Mucosa of stomach (tissue), 1 donor: ENCODE results near the gene TRIM34.
A peak's percentile ranks its signal among the peaks of the same experiment; 100 is the strongest.
"Not testable (repeated sequence)": the region's sequence is repeated elsewhere in the genome, so short reads cannot be mapped to it uniquely, and the experiment has no call there.

Experiments used
- H3K27me3 ChIP-seq: one replicate; pipeline ENCODE4 v1.7.0; 2013; ENCODE audit warnings: mild to moderate bottlenecking, low read length; ENCODE audit not compliant: control insufficient read depth, insufficient read depth
- H3K36me3 ChIP-seq: one replicate; pipeline ENCODE4 v1.7.0; 2013; ENCODE audit warnings: low read length; ENCODE audit not compliant: control insufficient read depth, insufficient read depth
- H3K4me1 ChIP-seq: one replicate; pipeline ENCODE4 v1.7.0; 2013; ENCODE audit warnings: mild to moderate bottlenecking, low read length; ENCODE audit not compliant: control insufficient read depth, insufficient read depth
- H3K4me3 ChIP-seq: one replicate; pipeline ENCODE4 v1.7.0; 2013; ENCODE audit warnings: low read length
- H3K9ac ChIP-seq: one replicate; pipeline ENCODE4 v1.7.0; 2013; ENCODE audit warnings: mild to moderate bottlenecking, low read length, moderate library complexity
- H3K9me3 ChIP-seq: one replicate; pipeline ENCODE4 v1.7.0; 2013; ENCODE audit warnings: mild to moderate bottlenecking, low read length, moderate library complexity; ENCODE audit not compliant: control insufficient read depth
- donor health status: Pancreatic carcinoma.

TRIM34 gene

DNA sequence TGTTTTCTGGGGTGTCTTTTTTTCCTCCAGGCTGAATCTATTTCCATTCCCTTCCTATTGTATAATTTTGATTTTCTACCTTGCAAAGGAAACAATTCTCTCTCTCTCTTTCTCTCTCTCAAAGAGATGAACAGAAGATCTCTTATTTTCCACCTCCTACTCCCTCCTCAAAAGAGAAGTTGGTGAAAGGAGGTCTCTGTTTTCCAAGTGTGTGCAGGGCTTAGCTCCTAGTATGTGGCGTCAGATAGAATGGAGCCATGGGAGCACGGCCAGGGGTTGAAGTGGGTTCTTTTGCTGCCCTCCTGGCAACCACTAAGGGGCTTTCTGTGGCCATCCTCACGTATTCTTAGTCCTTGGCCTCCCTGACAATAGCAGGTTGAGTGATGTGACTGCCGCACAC lies 480 bp downstream of the TRIM34 start:
- H3K36me3 ChIP-seq: no peaks in the 10 kb centered on the region

DNA sequence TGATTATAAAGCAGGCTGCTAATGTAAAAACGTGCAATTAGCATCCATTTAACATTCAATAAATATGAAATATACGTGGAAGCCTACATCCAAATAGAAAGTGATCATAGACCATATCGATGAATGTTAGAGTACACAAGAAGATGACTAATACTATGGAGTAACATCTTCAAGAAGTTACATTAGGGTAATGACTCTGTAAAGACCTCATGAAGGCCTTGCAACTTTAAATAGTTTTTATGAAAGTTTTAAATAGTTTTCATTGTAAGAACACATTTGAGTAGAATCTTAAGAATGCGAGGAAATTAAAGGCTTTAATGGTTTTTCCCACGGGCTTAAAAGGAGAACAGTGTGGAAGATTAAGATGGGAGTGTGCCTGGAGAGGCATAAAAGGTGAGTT lies 1.4 kb downstream of the TRIM34 start:
- Histone ChIP-seq H3K4me3 (no peak overlapping the region), H3K9me3 (no peaks in the 10 kb centered on the region), H3K4me1 (peaks cover 16% of the 10 kb centered on the region), H3K9ac (no peak overlapping the region), H3K36me3 (no peaks in the 10 kb centered on the region), H3K27me3 (no peaks in the 10 kb centered on the region)

More for the DNA sequence above, 480 bp downstream of the TRIM34 start:
- peak overlapping the region; percentile 81 for H3K9ac ChIP-seq
- H3K27me3 ChIP-seq: no peaks in the 10 kb centered on the region
- H3K9me3 ChIP-seq: no peaks in the 10 kb centered on the region
- H3K4me3 ChIP-seq: peak overlapping the region; percentile 47
- peaks cover 23% of the 10 kb centered on the region for H3K4me1 ChIP-seq

DNA sequence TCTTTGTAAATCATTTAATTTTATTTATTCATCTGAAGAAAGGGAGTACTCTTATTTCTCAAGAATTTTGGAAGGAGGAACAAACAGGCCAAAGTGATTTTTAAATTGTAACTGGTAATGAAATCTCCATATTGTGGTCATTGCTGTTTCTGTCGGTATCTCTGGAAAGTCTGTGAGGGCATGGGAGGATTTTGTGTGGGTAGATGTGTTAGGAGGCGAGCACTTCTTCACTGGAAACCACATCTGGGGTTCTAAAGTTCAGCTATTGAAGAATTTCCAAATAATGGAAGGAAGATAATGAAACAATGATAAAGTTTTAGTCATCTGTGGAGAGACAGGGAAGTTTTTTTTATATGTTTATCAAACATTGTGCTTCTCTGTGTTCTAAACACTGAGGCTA lies 6.6 kb downstream of the TRIM34 start:
- Histone ChIP-seq H3K9me3 (no peaks in the 10 kb centered on the region), H3K27me3 (no peaks in the 10 kb centered on the region), H3K9ac (no peak overlapping the region), H3K4me1 (no peaks in the 10 kb centered on the region), H3K4me3 (no peak overlapping the region), H3K36me3 (no peaks in the 10 kb centered on the region)

DNA sequence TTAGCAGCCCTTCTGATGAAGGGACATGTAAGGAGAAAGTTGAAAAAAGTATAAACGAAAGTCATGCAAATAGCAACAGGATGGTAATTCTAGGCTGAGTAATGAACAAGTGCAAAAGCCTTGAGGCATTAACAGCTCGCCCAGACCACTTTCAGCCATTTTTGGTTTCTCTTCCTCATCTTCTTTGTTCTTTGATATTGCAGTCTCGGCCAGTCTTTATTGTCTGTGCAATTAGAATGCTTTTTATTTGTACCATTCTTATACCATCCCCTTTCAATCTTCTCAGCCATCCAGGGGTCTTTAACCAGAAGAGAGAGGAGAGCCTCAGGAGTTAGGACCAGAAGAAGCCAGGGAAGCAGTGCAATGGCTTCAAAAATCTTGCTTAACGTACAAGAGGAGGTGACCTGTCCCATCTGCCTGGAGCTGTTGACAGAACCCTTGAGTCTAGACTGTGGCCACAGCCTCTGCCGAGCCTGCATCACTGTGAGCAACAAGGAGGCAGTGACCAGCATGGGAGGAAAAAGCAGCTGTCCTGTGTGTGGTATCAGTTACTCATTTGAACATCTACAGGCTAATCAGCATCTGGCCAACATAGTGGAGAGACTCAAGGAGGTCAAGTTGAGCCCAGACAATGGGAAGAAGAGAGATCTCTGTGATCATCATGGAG lies 7.3 kb downstream of the TRIM34 start:
- Histone ChIP-seq H3K9ac (no peak overlapping the region), H3K36me3 (no peaks in the 10 kb centered on the region), H3K4me3 (no peak overlapping the region), H3K4me1 (no peaks in the 10 kb centered on the region), H3K27me3 (no peaks in the 10 kb centered on the region), H3K9me3 (no peaks in the 10 kb centered on the region)

DNA sequence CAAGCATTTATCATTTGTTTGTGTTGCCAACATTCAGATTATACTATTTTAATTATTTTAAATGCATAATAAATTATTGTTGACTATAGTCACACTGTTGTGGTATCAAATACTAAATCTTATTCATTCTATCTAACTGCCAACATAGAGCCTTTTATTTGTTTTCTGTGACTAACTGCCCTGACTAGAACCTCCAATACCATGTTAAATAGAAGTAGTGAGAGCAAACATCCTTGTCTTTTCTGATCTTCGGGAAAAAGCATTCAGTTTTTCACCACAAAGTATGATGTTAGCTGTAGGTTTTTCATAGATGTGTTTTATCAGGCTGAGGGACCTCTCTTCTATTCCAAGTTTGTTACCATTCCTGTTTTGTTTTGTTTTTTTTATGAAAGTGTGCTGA lies 15.2 kb downstream of the TRIM34 start:
- Histone ChIP-seq H3K4me1 (no peaks in the 10 kb centered on the region), H3K36me3 (peaks cover 3% of the 10 kb centered on the region), H3K9ac (no peak overlapping the region), H3K9me3 (no peaks in the 10 kb centered on the region), H3K4me3 (no peak overlapping the region), H3K27me3 (no peaks in the 10 kb centered on the region)

DNA sequence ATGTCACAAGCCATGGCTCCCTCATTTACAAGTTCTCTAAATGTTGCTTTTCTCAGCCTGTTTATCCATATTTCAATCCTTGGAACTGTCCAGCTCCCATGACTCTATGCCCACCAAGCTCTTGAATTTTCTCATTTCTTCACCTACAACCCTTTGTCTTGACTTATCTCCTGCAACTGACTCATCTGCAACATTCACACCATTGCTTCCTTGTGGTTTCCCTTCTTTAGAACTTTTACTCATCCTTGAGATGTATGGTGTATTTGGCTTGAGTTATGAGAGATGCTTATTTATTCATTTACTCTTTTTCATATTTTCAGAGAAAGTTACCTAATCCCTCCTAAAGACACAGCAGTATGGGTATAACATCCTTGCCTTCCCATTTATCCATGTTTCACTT lies 18.8 kb downstream of the TRIM34 start:
- no peak overlapping the region for H3K4me3 ChIP-seq

DNA sequence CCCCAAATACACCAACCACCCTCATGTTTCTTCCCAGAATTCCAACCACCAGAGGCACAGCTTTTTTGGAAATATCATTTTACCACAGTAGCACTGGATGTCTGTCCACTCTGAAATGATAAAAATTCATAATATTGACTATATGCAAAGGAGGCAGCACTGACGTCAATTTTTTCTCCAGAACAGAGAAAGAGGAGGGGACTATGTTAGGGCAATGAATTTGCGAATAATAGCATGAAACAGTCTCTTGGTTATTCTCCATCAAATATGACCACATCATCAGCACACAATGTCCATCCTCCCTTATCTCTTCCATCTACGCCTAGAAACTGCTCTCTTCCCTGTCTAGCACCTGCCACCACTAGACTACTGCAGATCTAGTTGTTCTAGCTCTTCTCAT lies 21.3 kb downstream of the TRIM34 start:
- Histone ChIP-seq H3K9me3 (no peaks in the 10 kb centered on the region), H3K4me1 (no peaks in the 10 kb centered on the region), H3K36me3 (peaks cover 3% of the 10 kb centered on the region), H3K9ac (no peak overlapping the region), H3K4me3 (no peak overlapping the region), H3K27me3 (no peaks in the 10 kb centered on the region)

More for the DNA sequence above, 18.8 kb downstream of the TRIM34 start:
- Histone ChIP-seq H3K4me1 (no peaks in the 10 kb centered on the region), H3K9me3 (no peaks in the 10 kb centered on the region), H3K27me3 (no peaks in the 10 kb centered on the region), H3K9ac (no peak overlapping the region), H3K36me3 (peaks cover 3% of the 10 kb centered on the region)

DNA sequence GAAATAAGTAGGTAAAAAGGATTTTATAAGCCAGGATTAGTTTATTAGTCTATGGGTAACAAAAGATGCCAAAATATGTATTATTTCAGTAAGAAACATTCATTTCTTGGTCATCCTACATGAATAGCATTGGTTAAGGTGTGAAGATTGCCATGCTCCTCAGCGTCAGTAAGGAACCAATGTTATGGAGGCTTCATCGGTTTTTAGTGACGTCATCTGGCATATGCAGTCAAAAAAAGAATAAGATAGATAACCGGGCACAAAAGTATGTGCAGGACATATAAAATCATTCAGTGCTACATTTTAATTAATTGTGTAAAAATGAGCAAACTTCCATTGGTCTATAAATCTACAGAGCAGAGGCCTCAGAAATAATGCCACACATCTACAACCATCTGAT lies 30.7 kb downstream of the TRIM34 start:
- Histone ChIP-seq H3K9me3 (no peaks in the 10 kb centered on the region), H3K4me3 (no peak overlapping the region), H3K4me1 (no peaks in the 10 kb centered on the region), H3K36me3 (no peaks in the 10 kb centered on the region), H3K9ac (no peak overlapping the region), H3K27me3 (no peaks in the 10 kb centered on the region)

DNA sequence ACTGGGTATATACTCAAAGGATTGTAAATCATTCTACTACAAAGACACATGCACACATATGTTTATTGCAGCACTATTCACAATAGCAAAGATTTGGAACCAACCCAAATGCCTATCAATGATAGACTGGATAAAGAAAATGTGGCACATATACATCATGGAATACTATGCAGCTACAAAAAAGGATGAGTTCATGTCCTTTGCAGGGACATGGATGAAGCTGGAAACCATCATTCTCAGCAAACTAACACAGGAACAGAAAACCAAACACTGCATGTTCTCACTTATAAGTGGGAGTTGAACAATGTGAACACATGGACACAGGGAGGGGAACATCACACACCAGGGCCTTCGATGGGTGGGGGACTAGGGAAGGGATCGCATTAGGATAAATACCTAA lies 32.2 kb downstream of the TRIM34 start:
- H3K9ac ChIP-seq, H3K4me3 ChIP-seq, H3K36me3 ChIP-seq, H3K27me3 ChIP-seq, H3K9me3 ChIP-seq, H3K4me1 ChIP-seq: not testable (repeated sequence)

DNA sequence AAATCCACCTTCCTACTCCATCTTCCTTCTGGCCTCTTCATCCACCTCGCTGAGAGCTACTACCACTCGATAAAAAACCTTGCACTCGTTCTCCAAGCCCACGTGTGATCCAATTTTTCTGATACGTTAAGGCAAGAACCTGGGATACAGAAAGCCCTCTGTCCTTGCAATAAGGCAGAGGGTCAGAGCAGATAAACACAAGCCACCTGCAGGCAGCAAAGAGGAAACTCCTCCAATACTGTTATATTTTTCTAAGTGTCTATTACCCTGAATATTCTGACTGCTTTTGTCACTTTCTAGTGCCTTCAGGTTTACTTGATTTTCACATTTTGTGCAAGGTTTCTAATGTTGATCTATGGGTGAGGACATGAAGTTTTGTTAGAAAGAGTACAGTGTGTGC lies 33.5 kb downstream of the TRIM34 start:
- Histone ChIP-seq H3K9ac (no peak overlapping the region), H3K9me3 (no peaks in the 10 kb centered on the region), H3K4me3 (no peak overlapping the region), H3K36me3 (no peaks in the 10 kb centered on the region), H3K27me3 (no peaks in the 10 kb centered on the region), H3K4me1 (no peaks in the 10 kb centered on the region)

DNA sequence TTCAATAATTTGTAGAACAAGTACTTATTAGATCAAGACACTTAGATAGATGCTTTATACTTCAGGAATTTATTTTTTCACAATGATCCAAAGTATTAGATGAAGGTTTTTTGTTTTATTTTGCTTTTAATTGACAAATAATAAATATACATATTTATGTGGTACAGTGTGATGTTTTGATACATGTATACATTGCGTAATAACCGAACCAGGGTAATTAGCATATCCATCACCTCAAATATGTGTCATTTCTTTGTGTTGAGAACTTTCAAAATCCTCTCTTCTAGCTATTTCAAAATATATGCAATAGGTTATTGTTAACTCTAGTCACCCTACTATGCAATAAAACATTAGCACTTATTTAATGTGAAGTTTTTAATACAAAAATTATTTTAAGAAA lies 38.7 kb downstream of the TRIM34 start:
- H3K36me3 ChIP-seq: peaks cover 4% of the 10 kb centered on the region

DNA sequence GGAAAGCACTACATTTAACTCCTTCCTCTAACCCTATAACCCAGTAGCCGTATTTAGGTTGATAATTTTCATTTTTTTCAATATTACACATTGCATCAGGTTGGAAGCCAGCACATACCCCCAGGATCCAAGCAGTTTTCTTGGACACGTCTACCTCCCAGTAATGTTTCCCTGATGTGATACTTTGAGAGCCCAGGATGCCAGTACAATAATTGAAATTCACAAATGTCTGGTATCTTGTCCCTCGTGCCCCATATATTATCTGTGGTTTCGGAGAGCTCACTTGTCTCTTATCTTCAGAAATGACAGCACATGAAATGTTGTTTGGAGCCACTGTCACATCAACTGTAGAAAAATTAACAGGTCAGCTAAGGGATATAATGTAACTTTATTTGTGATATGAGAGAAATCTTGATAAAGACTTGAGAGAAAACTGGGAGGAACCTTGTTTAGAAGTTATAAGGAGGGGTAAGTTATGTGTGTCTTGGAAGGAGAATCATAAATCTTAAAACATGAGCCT lies 40.3 kb downstream of the TRIM34 start:
- H3K36me3 ChIP-seq: peaks cover 4% of the 10 kb centered on the region
- no peaks in the 10 kb centered on the region for H3K27me3 ChIP-seq

More for the DNA sequence above, 38.7 kb downstream of the TRIM34 start:
- Histone ChIP-seq H3K4me3 (no peak overlapping the region), H3K9me3 (no peaks in the 10 kb centered on the region), H3K27me3 (no peaks in the 10 kb centered on the region), H3K4me1 (no peaks in the 10 kb centered on the region), H3K9ac (no peak overlapping the region)

More for the DNA sequence above, 40.3 kb downstream of the TRIM34 start:
- no peaks in the 10 kb centered on the region for H3K4me1 ChIP-seq
- no peak overlapping the region for H3K9ac ChIP-seq
- H3K4me3 ChIP-seq: no peak overlapping the region
- no peaks in the 10 kb centered on the region for H3K9me3 ChIP-seq
